Mucosa of descending colon (tissue), 3 donors: ENCODE results near the gene PPP2R5E. TPM values are rescaled to one million over a fixed set of nuclear protein-coding genes. Genes with fewer than 3 reads are reported as not detected.

Source experiments
- ATAC-seq: fragments of 200-7000 bp; cut with Tn5 transposase; one replicate; pipeline ENCODE4 v1.9.1; 2020; ENCODE audit warnings: mild to moderate bottlenecking, moderate library complexity
- DNase-seq, 3 donors: peaks; one replicate each; pipeline ENCODE4 v3.0.0-alpha.2; 2020
- H3K36me3 ChIP-seq: fragments of 200-600 bp; one replicate; pipeline ENCODE4 v1.8.0; 2021; ENCODE audit warnings: low read depth, mild to moderate bottlenecking
- H3K4me1 ChIP-seq: fragments of 200-600 bp; one replicate; pipeline ENCODE4 v1.8.0; 2021; ENCODE audit warnings: low read depth, mild to moderate bottlenecking
- H3K4me3 ChIP-seq: fragments of 200-600 bp; one replicate; pipeline ENCODE4 v1.8.0; 2021; ENCODE audit warnings: mild to moderate bottlenecking
- H3K9me3 ChIP-seq: fragments of 200-600 bp; one replicate; pipeline ENCODE4 v1.8.0; 2021; ENCODE audit warnings: mild to moderate bottlenecking
- CTCF ChIP-seq: fragments of 200-600 bp; IDR thresholded peaks from one replicate; pipeline ENCODE4 v1.8.0; 2022; ENCODE audit warnings: antibody characterized with exemption, mild to moderate bottlenecking
- intact Hi-C, 2 donors: fragments of 100-400 bp; cut with DNase I in 1 of 2; cut with micrococcal nuclease in 1 of 2; formaldehyde crosslinking; loops; one replicate each; pipeline versions ENCODE4 v1.11.0 to v1.11.1; 2022; cut with DNase I, micrococcal nuclease
- total RNA-seq, 3 donors: library from RNA; stranded (reverse); fragmentation: NEBNext Ultra II Directional in 2 of 3; extraction: Animal tissue kit (Norgen Biotek cat#: 25700) in 2 of 3; gene quantifications; one replicate each; pipeline versions ENCODE4 v1.2.1 to v1.2.4, GENCODE V29; 2021 to 2023
- donor health status: DM: no; HTN: no; CAD: no; lungs with moderate emphysema.
- donor health status: DM: no; HTN: no; CAD: no.
- donor health status: DM: no; HTN: yes; CAD: no.

Gene PPP2R5E
- total RNA-seq, 3 donors from 2014 or later, result 45.3 to 54.1 (median 51.6) TPM

GRCh38 chr14:63501429-63501828, 41.7 kb downstream of the PPP2R5E start:
- no peak for TF ChIP-seq CTCF
- Histone ChIP-seq H3K4me3 (no peak overlapping the region), H3K4me1 (no peaks in the 10 kb centered on the region), H3K36me3 (no peaks in the 10 kb centered on the region), H3K9me3 (no peaks in the 10 kb centered on the region)
- intact Hi-C loops, result no loop called here
- no peak for DNase-seq
- ATAC-seq, result no peak

- intact Hi-C loops, result no loop called here
- TF ChIP-seq CTCF, result no peak
- no peaks in the 10 kb centered on the region for H3K9me3 ChIP-seq
- DNase-seq, result no peak
- peak; percentile 21 for ATAC-seq
- H3K4me1 ChIP-seq, result no peaks in the 10 kb centered on the region
- no peaks in the 10 kb centered on the region for H3K36me3 ChIP-seq
- no peak overlapping the region for H3K4me3 ChIP-seq
Observed at GRCh38 chr14:63499701-63500250, 43.4 kb downstream of the PPP2R5E start.

GRCh38 chr14:63496837-63497400, 46.3 kb downstream of the PPP2R5E start:
- ATAC-seq (no peak), DNase-seq (no peak)
- Histone ChIP-seq H3K36me3 (no peaks in the 10 kb centered on the region), H3K4me1 (peaks cover 13% of the 10 kb centered on the region), H3K4me3 (no peak overlapping the region), H3K9me3 (no peaks in the 10 kb centered on the region)
- no peak for TF ChIP-seq CTCF
- intact Hi-C loops, result no loop called here

GRCh38 chr14:63493246-63493645, 49.9 kb downstream of the PPP2R5E start:
- DNase-seq (no peak), ATAC-seq (peak; percentile 66)
- intact Hi-C loops, result no loop called here
- no peak for TF ChIP-seq CTCF
- H3K9me3 ChIP-seq, result no peaks in the 10 kb centered on the region
- H3K4me3 ChIP-seq, result no peak overlapping the region
- H3K4me1 ChIP-seq, result peaks cover 17% of the 10 kb centered on the region
- H3K36me3 ChIP-seq, result no peaks in the 10 kb centered on the region

- no peak overlapping the region for H3K4me3 ChIP-seq
- TF ChIP-seq CTCF, result no peak
- H3K36me3 ChIP-seq, result no peaks in the 10 kb centered on the region
- H3K4me1 ChIP-seq, result peaks cover 23% of the 10 kb centered on the region
- DNase-seq, result no peak
- no peaks in the 10 kb centered on the region for H3K9me3 ChIP-seq
- intact Hi-C loops, result no loop called here
- peak; percentile 67 for ATAC-seq
Observed at GRCh38 chr14:63492391-63492790, 50.8 kb downstream of the PPP2R5E start.

- H3K36me3 ChIP-seq, result no peaks in the 10 kb centered on the region
- ATAC-seq, result peak; percentile 52
- H3K4me3 ChIP-seq, result no peak overlapping the region
- H3K9me3 ChIP-seq, result no peaks in the 10 kb centered on the region
- no peak for DNase-seq
- H3K4me1 ChIP-seq, result peaks cover 23% of the 10 kb centered on the region
- no peak for TF ChIP-seq CTCF
- intact Hi-C loops, result no loop called here
Observed at GRCh38 chr14:63487724-63488123, 55.5 kb downstream of the PPP2R5E start.
